Stimulated activated CD4-positive, alpha-beta T cell treated with anti-CD3 and anti-CD28 coated beads, Interleukin-4, amount 100 ng/mL, for 24 hours (primary cell): ENCODE measurements around the gene KLHL6.
"Not testable (repeated sequence)": the region's sequence is repeated elsewhere in the genome, so short reads cannot be mapped to it uniquely, and the experiment has no call there.

ENCODE experiments used
- DNase-seq: peaks from one replicate; pipeline ENCODE4 v3.0.0-alpha.2; 2020

Gene KLHL6

GRCh38 chr3:183443395-183444385 is 111.8 kb downstream of the KLHL6 start:
- no peak for DNase-seq

- DNase-seq: no peak
These were observed 112.5 kb downstream of the KLHL6 start for GRCh38 chr3:183442994-183443393.

GRCh38 chr3:183440521-183440920 is 115.0 kb downstream of the KLHL6 start:
- not testable (repeated sequence) for DNase-seq

- no peak for DNase-seq
These were observed 116.0 kb downstream of the KLHL6 start for GRCh38 chr3:183439515-183439914.

DNA sequence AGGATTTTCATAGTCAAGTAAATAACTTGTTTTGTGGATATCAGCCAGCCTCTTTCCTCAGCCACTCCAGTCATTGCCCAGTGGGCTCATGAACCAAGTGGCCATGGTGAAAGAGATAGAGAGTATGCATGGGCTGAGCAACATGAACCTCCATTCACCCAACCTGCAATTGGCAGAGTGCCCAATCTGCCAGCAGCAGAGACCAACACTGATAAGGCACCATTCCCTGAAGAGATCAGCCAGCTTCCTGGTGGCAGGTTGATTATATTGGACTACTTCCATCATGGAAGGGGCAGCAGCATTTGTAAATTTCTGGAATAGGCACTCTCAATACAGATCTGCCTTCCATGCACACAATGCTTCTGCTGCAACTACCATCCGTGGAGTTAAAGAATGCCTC is 116.8 kb downstream of the KLHL6 start:
- DNase-seq: no peak

DNA sequence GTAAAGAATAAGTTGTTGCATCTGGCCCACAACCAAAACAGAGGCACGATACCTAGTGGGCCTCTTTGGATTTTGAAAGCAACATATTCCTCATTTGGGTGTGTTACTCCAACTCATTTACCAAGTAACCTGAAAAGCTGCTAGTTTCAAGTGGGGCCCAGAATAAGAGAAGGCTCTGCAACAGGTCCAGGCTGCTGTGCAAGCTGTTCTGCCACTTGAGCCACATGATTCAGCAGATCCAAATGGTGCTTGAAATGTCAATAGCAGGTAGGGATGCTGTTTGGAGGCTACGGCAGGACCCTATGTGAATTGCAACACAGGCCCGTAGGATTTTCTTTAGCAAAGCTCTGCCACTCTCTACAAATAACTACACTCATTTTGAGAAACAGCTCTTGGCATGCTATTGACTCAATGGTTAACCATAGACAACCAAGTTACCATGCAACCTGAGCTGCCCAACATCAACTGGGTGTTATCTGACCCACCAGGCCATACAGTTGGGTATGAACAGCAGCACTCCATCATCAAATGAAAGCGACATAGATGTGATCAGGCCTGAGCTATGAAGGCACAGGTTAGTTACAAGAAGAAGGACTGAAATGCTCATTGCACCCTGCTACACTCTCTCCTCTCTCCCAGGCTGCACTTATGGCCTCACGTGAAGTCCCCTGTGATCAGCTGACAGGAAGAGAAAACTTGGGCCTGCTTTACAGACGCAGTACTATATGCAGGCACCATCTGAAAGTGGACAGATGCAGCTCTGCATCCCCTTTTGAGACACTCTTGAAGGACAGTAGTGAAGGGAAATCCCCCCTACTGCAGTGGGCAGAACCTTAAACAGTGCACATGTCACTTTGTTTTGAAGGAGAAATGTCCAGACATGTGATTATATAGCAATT is 117.6 kb downstream of the KLHL6 start:
- DNase-seq: no peak
